GM12878 (cell line): ENCODE results near the gene LRTM2. TPM values are rescaled to one million over a fixed set of nuclear protein-coding genes. Genes with fewer than 3 reads are reported as not detected.

Experiments used
- ATAC-seq: fragments of 200-7000 bp; cut with Tn5 transposase; 3 replicates; pipeline ENCODE4 v1.9.1; 2020; ENCODE audit warnings: mild to moderate bottlenecking, moderate library complexity
- BruUV-seq: library from RNA; stranded (reverse); fragments of 400-500 nt; replicated peaks from 2 replicates; lab custom pipeline; 2021; lab: Mats Ljungman, UMichigan
- CTCF ChIA-PET: fragments of 300-600 bp; sonication (Branson Sonifier 250); formaldehyde crosslinking; extraction: SDS; loops from one replicate; lab custom pipeline; 2021; ENCODE audit warnings: inconsistent platforms; lab: Yijun Ruan, JAX
- POLR2A ChIA-PET: fragments of 350-600 bp; formaldehyde crosslinking; extraction: SDS; loops from one replicate; lab custom pipeline; 2021; ENCODE audit warnings: inconsistent platforms; lab: Charles Lee
- RAD21 ChIA-PET: fragments of 300-600 bp; sonication (Branson Sonifier 250); formaldehyde crosslinking; loops from one replicate; lab custom pipeline; 2023; ENCODE audit warnings: antibody characterized with exemption; ENCODE audit not compliant: unreplicated experiment; lab: Charles Lee
- SMC1A ChIA-PET: fragments of 300-600 bp; sonication (Branson Sonifier 250); formaldehyde crosslinking; loops from one replicate; lab custom pipeline; 2023; ENCODE audit not compliant: unreplicated experiment, uncharacterized antibody; lab: Charles Lee
- DNase-seq: peaks from one replicate; pipeline ENCODE4 v3.0.0-alpha.2; 2011; ENCODE audit warnings: low read depth, low spot score
- FAIRE-seq: peaks from 3 replicates; lab custom pipeline; 2011; peaks lifted over from hg19 to GRCh38; lab: Jason Lieb, UNC
- H2AFZ ChIP-seq: 2 replicates; pipeline ENCODE4 v1.6.0; 2011; ENCODE audit warnings: low read depth, low read length, control low read depth; ENCODE audit not compliant: control insufficient read depth
- H3K27ac ChIP-seq: 2 replicates; pipeline ENCODE4 v1.5.1; 2011; ENCODE audit warnings: control low read depth; ENCODE audit not compliant: control insufficient read depth, insufficient read depth
- H3K27me3 ChIP-seq, 2 experiments: replicated peaks in 1 of 2; 2 replicates each; pipeline versions ENCODE4 v1.6.0 to v1.6.1; 2011; ENCODE audit warnings: low read length in 1 of 2; ENCODE audit not compliant: control insufficient read depth in 2 of 2, insufficient read depth in 2 of 2
- H3K36me3 ChIP-seq, 2 experiments: 2 replicates each; pipeline ENCODE4 v1.5.1; 2011; ENCODE audit warnings: low read length in 1 of 2; ENCODE audit not compliant: control insufficient read depth in 2 of 2, insufficient read depth in 2 of 2
- H3K4me1 ChIP-seq: 2 replicates; pipeline ENCODE4 v1.6.1; 2011; ENCODE audit warnings: mild to moderate bottlenecking, low read length, moderate library complexity, mixed read lengths; ENCODE audit not compliant: control insufficient read depth, insufficient read depth
- H3K4me2 ChIP-seq: 2 replicates; pipeline ENCODE4 v1.6.0; 2011; ENCODE audit warnings: control low read depth; ENCODE audit not compliant: control insufficient read depth, insufficient read depth
- H3K4me3 ChIP-seq: fragments of 200-600 bp; sonication (generic); 2 replicates; pipeline ENCODE4 v1.5.1; 2016
- H3K79me2 ChIP-seq: 2 replicates; pipeline ENCODE4 v1.6.0; 2011; ENCODE audit warnings: low read length; ENCODE audit not compliant: control insufficient read depth, insufficient read depth
- H3K9ac ChIP-seq: 2 replicates; pipeline ENCODE4 v1.8.0; 2011; ENCODE audit warnings: low read length, control low read depth, mixed read lengths; ENCODE audit not compliant: control insufficient read depth, insufficient read depth
- H3K9me3 ChIP-seq: replicated peaks from 3 replicates; pipeline ENCODE4 v1.5.1; 2011; ENCODE audit warnings: mild to moderate bottlenecking, low read length; ENCODE audit not compliant: control insufficient read depth, insufficient read depth
- H4K20me1 ChIP-seq: 2 replicates; pipeline ENCODE4 v1.6.0; 2011; ENCODE audit not compliant: control insufficient read depth, insufficient read depth
- RB1 ChIP-seq: fragments of 450-650 bp; formaldehyde crosslinking; IDR thresholded peaks from 2 replicates; pipeline ENCODE4 v1.6.1; 2017; ENCODE audit warnings: mild to moderate bottlenecking, borderline replicate concordance
- RCOR1 ChIP-seq: conservative IDR thresholded peaks from 2 replicates; pipeline ENCODE4 v1.6.1; 2012; ENCODE audit warnings: low read depth, low read length, improper control_type of control experiment
- RELA ChIP-seq: fragments of 450-650 bp; IDR thresholded peaks from 2 replicates; pipeline ENCODE4 v1.8.0; 2014; ENCODE audit warnings: borderline replicate concordance; ENCODE audit not compliant: partially characterized antibody
- RELB ChIP-seq: fragments of 450-650 bp; IDR thresholded peaks from 2 replicates; pipeline ENCODE4 v1.6.1; 2017; ENCODE audit warnings: low read depth, mild to moderate bottlenecking, moderate library complexity
- SKIL ChIP-seq: fragments of 450-650 bp; IDR thresholded peaks from 2 replicates; pipeline ENCODE4 v1.6.1; 2017; ENCODE audit warnings: mild to moderate bottlenecking, low read depth, inconsistent platforms; ENCODE audit not compliant: poor library complexity, severe bottlenecking
- SUPT20H ChIP-seq: IDR thresholded peaks from 2 replicates; pipeline ENCODE4 v1.6.1; 2011; ENCODE audit warnings: low read depth, mild to moderate bottlenecking, low read length, moderate library complexity, borderline replicate concordance; ENCODE audit not compliant: control insufficient read depth
- TCF3 ChIP-seq: IDR thresholded peaks from 2 replicates; pipeline ENCODE4 v1.6.1; 2012; ENCODE audit warnings: low read depth, mild to moderate bottlenecking, low read length, borderline replicate concordance; ENCODE audit not compliant: insufficient read depth
- ZNF622 ChIP-seq: fragments of 450-650 bp; IDR thresholded peaks from 2 replicates; pipeline ENCODE4 v1.6.1; 2017; ENCODE audit warnings: mild to moderate bottlenecking, inconsistent platforms
- WGBS: methylation state at CpG from one replicate; pipeline ENCODE4 v1.1.6; 2016; ENCODE audit warnings: low lambda C conversion rate; ENCODE audit not compliant: insufficient replicate concordance, insufficient coverage; ENCODE audit errors: missing lambda C conversion rate; 5-methylcytosine and 5-hydroxymethylcytosine counted together
- in situ Hi-C: fragments of 300-500 bp; cut with MboI; formaldehyde crosslinking; loops from 9 replicates; pipeline ENCODE4 v1.14.3; 2018; ENCODE audit warnings: mixed read lengths
- intact Hi-C: fragments of 100-400 bp; cut with micrococcal nuclease; formaldehyde crosslinking; loops from one replicate; pipeline ENCODE4 v1.14.2; 2022; ENCODE audit not compliant: unreplicated experiment
- polyA plus RNA-seq, 11 experiments: library from polyadenylated mRNA; depleted of rRNA in 4 of 11; unstranded in 6 of 11; stranded (reverse) in 5 of 11; fragments of >200 nt; fragmentation: Nextera tagmentation in 4 of 11; fragmentation: Illumina TruSeq in 1 of 11; extraction: Ambion mirVana in 4 of 11; extraction: Trizol in 1 of 11; gene quantifications; 1 replicate in 1 of 11; 2 replicates in 10 of 11; pipeline versions ENCODE4 v1.2.1 to v1.2.3, GENCODE V29; 2011 to 2016; ENCODE audit warnings: inconsistent platforms in 2 of 11, missing spikeins in 2 of 11, low read depth in 1 of 11
- total RNA-seq, 4 experiments: library from RNA; depleted of rRNA in 3 of 4; stranded (reverse); fragments of >200 nt in 3 of 4; fragmentation: Illumina TruSeq in 1 of 4; extraction: Trizol in 1 of 4; gene quantifications; 2 replicates each; pipeline versions ENCODE4 v1.2.1 to v1.2.3, GENCODE V29; 2013 to 2021
- TF ChIP-seq, protein P1 (sequence below): IDR thresholded peaks from 2 replicates; pipeline ENCODE4 v1.6.1; 2012; ENCODE audit warnings: low read depth, low read length, improper control_type of control experiment

Gene LRTM2
- total and polyA plus RNA-seq, 10 of the 15 experiments (the other 5 are each of a cell fraction or from before 2014, with no cell fraction given), result 0.05 TPM; not detected in 9

GRCh38 chr12:1808036-1808797, 12.1 kb upstream of the LRTM2 start:
- CTCF ChIA-PET, result interaction anchor here (1.4 kb wide), 1 partner anchor 18 kb away, joined by 4 read pairs; no protein-coding TSS in a partner anchor
- RAD21 ChIA-PET, result interaction anchor here (1.4 kb wide), 1 partner anchor 132 kb away, joined by 6 read pairs; no protein-coding TSS in a partner anchor
- Histone ChIP-seq H3K79me2 (no peaks in the 10 kb centered on the region), H4K20me1 (no peaks in the 10 kb centered on the region), H3K27ac (no peak overlapping the region), H3K4me1 (peaks cover 3% of the 10 kb centered on the region; the same call in 1 of the 2 replicates), H3K36me3 (no peaks in the 10 kb centered on the region), H3K9ac (no peak overlapping the region), H3K27me3 (no peaks in the 10 kb centered on the region), H3K4me3 (no peak overlapping the region), H3K9me3 (no peaks in the 10 kb centered on the region), H2AFZ (no peak overlapping the region), H3K4me2 (no peak overlapping the region)
- POLR2A ChIA-PET, result interaction anchor here (0.8 kb wide), 1 partner anchor 131 kb away, joined by 4 read pairs; no protein-coding TSS in a partner anchor
- SMC1A ChIA-PET, result interaction anchor here (1.2 kb wide), 1 partner anchor 132 kb away, joined by 3 read pairs; no protein-coding TSS in a partner anchor
- DNase-seq (no peak), FAIRE-seq (no peak), ATAC-seq (no peak)
- no TSS peak for BruUV-seq
- in situ Hi-C loops (no loop called here), intact Hi-C loops (no loop called here)
- 78% methylated on average over 19 of the region's 19 CpGs for WGBS
- TF ChIP-seq RB1, result no peak
- no peak for TF ChIP-seq SKIL
- TF ChIP-seq TCF3, result no peak
- TF ChIP-seq RELA, result no peak
- TF ChIP-seq RELB, result no peak
- TF ChIP-seq SUPT20H, result no peak
- no peak for TF ChIP-seq RCOR1
- TF ChIP-seq, protein P1, sequence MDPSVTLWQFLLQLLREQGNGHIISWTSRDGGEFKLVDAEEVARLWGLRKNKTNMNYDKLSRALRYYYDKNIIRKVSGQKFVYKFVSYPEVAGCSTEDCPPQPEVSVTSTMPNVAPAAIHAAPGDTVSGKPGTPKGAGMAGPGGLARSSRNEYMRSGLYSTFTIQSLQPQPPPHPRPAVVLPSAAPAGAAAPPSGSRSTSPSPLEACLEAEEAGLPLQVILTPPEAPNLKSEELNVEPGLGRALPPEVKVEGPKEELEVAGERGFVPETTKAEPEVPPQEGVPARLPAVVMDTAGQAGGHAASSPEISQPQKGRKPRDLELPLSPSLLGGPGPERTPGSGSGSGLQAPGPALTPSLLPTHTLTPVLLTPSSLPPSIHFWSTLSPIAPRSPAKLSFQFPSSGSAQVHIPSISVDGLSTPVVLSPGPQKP, result no peak
- TF ChIP-seq ZNF622, result no peak
